Measurements from ENCODE around the gene C2orf72. TPM values are rescaled to one million over a fixed set of nuclear protein-coding genes. Genes with fewer than 3 reads are reported as not detected.

C2orf72 gene
- total RNA-seq, 1 donor from 2014 or later = 0.84 TPM

DNA sequence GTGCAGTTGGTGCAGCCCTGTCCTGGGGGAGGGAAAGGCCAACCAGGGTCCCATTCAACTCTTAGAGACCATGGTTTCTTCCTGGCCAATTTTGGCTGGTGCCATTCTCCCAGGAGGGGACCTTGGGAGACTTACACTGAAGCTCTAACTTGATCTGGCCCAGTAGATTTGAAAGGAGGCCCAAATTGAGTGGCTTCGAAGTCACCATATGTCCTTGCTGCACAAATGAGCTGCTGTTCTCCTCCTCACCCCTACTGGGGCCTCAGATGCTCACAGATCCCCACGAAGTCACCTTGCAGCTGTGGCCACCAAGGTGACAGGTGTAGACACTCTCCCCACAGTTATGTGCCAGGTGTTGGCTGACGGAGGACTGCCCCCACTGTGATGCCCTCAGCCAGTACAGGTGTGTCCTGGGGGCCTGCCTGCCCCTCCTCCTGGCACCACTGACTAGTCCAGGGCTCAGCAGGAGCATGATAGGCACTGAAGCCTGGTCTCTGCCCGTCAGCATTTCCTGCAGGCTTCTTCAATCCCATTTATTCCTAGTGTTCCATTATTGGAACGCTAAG lies 4.7 kb upstream of the C2orf72 start:
- Histone ChIP-seq H3K27ac (ENCODE audit: low read depth, low read length) (no peak overlapping the region), H3K9ac (ENCODE audit: low read length) (no peak overlapping the region), H3K4me1 (ENCODE audit: insufficient read depth, low read length) (no peaks in the 10 kb centered on the region), H3K27me3 (ENCODE audit: insufficient read depth, low read length) (peaks cover 48% of the 10 kb centered on the region), H3K79me2 (ENCODE audit: insufficient read depth, low read length) (no peaks in the 10 kb centered on the region), H3K4me2 (ENCODE audit: low read length) (no peak overlapping the region), H4K20me1 (ENCODE audit: insufficient read depth, low read length) (no peaks in the 10 kb centered on the region), H3K4me3 (ENCODE audit: insufficient read depth, low read depth, low read length) (no peak overlapping the region), H2AFZ (ENCODE audit: low read depth, low read length) (no peak overlapping the region), H3K9me3 (ENCODE audit: insufficient read depth, low read depth, low read length) (no peaks in the 10 kb centered on the region), H3K36me3 (ENCODE audit: insufficient read depth, low read length) (no peaks in the 10 kb centered on the region)
- no peak overlapping the region for H3K4me3 Mint-ChIP-seq (ENCODE audit: unreplicated experiment)
- no peaks in the 10 kb centered on the region for H3K36me3 Mint-ChIP-seq (ENCODE audit: low read depth, unreplicated experiment)
- peaks cover 2% of the 10 kb centered on the region for H3K4me1 Mint-ChIP-seq (ENCODE audit: low read depth, unreplicated experiment)
- no peak for FAIRE-seq
- peaks cover 57% of the 10 kb centered on the region for H3K27me3 Mint-ChIP-seq (ENCODE audit: low read depth, unreplicated experiment)
- DNase-seq (ENCODE audit: low read depth) = no peak
- H3K9me3 Mint-ChIP-seq (ENCODE audit: unreplicated experiment) = peaks cover 2% of the 10 kb centered on the region
- TF ChIP-seq, protein P1, sequence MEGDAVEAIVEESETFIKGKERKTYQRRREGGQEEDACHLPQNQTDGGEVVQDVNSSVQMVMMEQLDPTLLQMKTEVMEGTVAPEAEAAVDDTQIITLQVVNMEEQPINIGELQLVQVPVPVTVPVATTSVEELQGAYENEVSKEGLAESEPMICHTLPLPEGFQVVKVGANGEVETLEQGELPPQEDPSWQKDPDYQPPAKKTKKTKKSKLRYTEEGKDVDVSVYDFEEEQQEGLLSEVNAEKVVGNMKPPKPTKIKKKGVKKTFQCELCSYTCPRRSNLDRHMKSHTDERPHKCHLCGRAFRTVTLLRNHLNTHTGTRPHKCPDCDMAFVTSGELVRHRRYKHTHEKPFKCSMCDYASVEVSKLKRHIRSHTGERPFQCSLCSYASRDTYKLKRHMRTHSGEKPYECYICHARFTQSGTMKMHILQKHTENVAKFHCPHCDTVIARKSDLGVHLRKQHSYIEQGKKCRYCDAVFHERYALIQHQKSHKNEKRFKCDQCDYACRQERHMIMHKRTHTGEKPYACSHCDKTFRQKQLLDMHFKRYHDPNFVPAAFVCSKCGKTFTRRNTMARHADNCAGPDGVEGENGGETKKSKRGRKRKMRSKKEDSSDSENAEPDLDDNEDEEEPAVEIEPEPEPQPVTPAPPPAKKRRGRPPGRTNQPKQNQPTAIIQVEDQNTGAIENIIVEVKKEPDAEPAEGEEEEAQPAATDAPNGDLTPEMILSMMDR (IDR thresholded peaks at IDR 0.05; ENCODE audit: insufficient read depth, low read depth, low read length) = no peak
- TF ChIP-seq EZH2 (IDR thresholded peaks at IDR 0.05; ENCODE audit: insufficient read depth, low read length) = no peak
- H3K27ac Mint-ChIP-seq (ENCODE audit: unreplicated experiment) = no peak overlapping the region

DNA sequence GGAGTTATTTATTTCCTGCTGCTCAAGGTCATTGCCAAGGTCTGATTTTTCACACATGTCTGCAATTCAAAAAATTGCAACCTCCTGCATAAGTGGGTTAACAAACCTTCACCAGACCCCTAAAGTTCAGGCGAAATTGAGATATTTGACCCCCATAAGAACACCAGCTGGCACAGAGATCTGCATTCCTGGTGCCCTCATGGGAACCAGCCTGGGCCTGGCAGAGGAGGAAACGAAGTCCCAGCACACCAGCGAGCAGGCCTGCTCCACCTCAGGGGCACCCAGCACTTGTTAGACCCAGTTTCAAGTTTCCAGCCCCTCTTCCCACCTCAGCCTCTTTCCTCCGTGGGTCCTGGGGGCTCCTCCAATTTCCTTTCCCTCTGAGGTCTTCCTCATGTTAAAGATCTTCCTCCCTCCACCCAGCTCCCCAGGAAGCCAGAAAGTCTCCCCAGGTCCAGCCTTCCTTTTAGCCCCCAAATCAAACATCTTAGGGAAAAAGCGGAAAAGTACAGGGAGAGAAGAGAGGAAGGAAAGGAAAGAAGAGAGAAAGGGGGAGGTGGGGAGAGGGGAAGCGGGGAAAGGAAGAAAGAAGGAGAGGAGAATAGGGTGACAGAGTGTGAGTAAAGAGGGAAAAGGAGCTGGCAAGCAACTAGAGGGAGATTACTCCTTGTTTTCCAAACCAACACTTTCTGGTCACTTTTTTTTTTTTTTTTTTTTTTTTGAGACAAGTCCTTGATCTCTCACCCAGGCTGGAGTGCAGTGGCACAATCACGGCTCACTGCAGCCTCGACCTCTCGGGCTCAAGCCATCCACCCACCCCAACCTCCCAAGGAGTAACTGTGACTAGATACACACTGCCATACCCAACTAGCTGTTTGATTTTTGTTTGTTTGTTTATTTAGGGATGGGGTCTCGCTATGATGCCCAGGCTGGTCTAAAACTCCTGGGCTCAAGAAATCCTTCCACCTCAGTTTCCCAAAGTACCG lies 3.9 kb upstream of the C2orf72 start:
- FAIRE-seq (no peak), DNase-seq (ENCODE audit: low read depth) (no peak)
- peaks cover 57% of the 10 kb centered on the region for H3K27me3 Mint-ChIP-seq (ENCODE audit: low read depth, unreplicated experiment)
- Histone ChIP-seq H3K27ac (ENCODE audit: low read depth, low read length) (no peak overlapping the region), H3K9ac (ENCODE audit: low read length) (no peak overlapping the region), H3K4me2 (ENCODE audit: low read length) (no peak overlapping the region), H3K36me3 (ENCODE audit: insufficient read depth, low read length) (no peaks in the 10 kb centered on the region), H3K4me1 (ENCODE audit: insufficient read depth, low read length) (no peaks in the 10 kb centered on the region), H4K20me1 (ENCODE audit: insufficient read depth, low read length) (no peaks in the 10 kb centered on the region), H2AFZ (ENCODE audit: low read depth, low read length) (no peak overlapping the region), H3K4me3 (ENCODE audit: insufficient read depth, low read depth, low read length) (no peak overlapping the region), H3K9me3 (ENCODE audit: insufficient read depth, low read depth, low read length) (no peaks in the 10 kb centered on the region), H3K79me2 (ENCODE audit: insufficient read depth, low read length) (no peaks in the 10 kb centered on the region), H3K27me3 (ENCODE audit: insufficient read depth, low read length) (peaks cover 53% of the 10 kb centered on the region)
- H3K36me3 Mint-ChIP-seq (ENCODE audit: low read depth, unreplicated experiment) = no peaks in the 10 kb centered on the region
- peaks cover 2% of the 10 kb centered on the region for H3K4me1 Mint-ChIP-seq (ENCODE audit: low read depth, unreplicated experiment)
- TF ChIP-seq, protein P1 (IDR thresholded peaks at IDR 0.05; ENCODE audit: insufficient read depth, low read depth, low read length) = no peak
- TF ChIP-seq EZH2 (IDR thresholded peaks at IDR 0.05; ENCODE audit: insufficient read depth, low read length) = no peak
- no peak overlapping the region for H3K4me3 Mint-ChIP-seq (ENCODE audit: unreplicated experiment)
- peaks cover 2% of the 10 kb centered on the region for H3K9me3 Mint-ChIP-seq (ENCODE audit: unreplicated experiment)
- no peak overlapping the region for H3K27ac Mint-ChIP-seq (ENCODE audit: unreplicated experiment)

Measured in astrocyte (in vitro differentiated cells and primary cell).